GM21367 (cell line): ENCODE data around the gene ZNF692.
"Not testable (repeated sequence)": the region's sequence is repeated elsewhere in the genome, so short reads cannot be mapped to it uniquely, and the experiment has no call there.

Source experiments
- ATAC-seq: cut with Tn5 transposase; IDR thresholded peaks from one replicate; pipeline ENCODE4 v1.9.1; 2021; ENCODE audit not compliant: unreplicated experiment

Gene ZNF692

GRCh38 chr1:248858891-248859889 lies at the start of gene ZNF692:
ZNF692 (minus strand) TSS chr1:248859085; CDS start chr1:248858309, 776 bp downstream.
- ATAC-seq, result peak; percentile 80

DNA sequence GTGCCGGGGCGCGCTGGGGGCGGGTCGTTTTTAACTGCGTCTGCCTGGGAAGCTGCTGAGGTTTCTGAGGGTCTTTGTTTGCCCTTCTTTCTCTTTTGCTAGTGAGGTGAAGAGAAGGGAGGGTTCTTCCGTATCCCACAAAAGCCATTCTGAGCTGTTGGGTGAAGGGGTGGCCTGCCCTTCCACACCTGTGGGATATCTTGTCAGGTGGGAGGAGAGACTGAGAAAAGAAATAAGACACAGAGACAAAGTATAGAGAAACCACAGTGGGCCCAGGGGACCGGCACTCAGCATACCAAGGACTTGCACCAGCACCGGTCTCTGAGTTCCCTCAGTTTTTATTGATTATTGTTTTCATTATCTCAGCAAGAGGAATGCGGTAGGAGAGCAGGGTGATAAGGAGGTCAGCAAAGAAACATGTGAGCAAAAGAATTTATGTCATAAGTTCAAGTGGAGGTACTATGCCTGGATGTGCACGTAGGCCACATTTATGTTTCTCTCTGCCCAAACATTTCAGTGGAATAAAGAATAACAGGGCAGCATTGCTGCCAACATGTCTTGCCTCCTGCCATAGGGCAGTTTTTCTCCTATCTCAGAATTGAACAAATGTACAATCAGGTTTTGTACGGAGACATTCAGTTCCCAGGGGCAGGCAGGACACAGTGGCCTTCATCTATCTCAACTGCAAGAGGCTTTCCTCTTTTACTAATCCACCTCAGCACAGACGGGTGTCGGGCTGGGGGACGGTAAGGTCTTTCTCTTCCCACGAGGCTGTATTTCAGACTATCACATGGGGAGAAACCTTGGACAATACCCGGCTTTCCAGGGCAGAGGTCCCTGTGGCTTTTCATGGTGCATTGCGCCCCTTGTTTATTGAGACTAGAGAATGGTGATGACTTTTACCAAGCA lies 48.1 kb upstream of the ZNF692 start:
- peak; percentile 7 for ATAC-seq

GRCh38 chr1:248906009-248906752 lies 47.3 kb upstream of the ZNF692 start, which contains the start of gene PGBD2:
PGBD2 (plus strand) TSS chr1:248906235; CDS start chr1:248913863, 7,628 bp downstream.
- ATAC-seq, result peak; percentile 94

DNA sequence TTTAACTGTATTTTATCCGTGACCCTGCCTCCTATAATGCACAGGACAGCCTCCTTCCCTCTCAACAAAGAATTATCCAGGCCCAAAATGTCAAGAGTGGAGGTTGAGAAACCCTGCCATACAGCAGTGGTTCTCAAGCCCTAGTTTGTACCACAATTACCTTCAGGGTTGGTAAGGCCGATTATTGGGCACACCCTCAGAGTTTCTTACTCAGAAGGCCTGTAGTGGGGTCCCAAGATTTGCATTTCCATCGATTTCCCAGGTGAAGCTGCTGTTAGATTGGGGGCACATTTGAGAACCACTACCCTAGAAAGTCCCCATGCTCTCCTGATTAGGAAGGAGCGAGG lies 46.8 kb upstream of the ZNF692 start:
- no peak for ATAC-seq

DNA sequence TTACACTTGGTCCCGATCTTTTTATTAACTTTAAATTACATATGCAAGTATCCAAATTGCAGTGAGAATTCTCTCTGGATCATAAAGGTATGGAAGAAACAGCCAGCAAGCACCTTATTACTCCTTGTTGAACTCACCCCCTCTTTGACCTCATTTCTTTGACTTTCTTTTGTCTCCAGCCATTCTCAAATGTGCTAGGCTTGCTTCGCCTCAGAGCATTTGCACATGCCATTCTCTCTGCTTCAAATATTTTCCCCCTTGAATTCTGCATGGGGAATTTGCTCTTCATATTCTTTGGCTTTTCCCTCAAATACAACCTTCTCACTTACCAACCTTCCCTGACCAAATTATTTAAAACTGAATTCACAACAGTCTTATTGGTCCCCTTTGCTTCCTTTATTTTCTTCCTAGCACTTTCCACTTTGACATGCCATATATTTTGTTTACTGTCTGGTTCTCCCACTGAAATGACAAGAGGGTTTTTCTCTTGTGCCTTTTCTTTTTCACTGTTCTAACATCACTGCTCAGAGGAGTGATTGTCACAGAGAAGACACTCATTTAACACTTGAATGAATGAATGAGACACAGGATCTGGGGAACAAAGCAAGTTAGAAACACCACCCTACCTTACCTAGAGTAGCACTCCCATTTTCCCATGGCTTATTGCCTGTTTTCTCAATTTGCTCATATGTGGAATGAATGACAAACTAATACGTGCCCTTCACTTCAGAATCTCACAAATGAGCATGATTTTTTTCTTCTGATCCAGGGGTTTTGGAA lies 45.7 kb upstream of the ZNF692 start:
- no peak for ATAC-seq

- no peak for ATAC-seq
Observed at GRCh38 chr1:248901578-248901977, 42.7 kb upstream of the ZNF692 start.

DNA sequence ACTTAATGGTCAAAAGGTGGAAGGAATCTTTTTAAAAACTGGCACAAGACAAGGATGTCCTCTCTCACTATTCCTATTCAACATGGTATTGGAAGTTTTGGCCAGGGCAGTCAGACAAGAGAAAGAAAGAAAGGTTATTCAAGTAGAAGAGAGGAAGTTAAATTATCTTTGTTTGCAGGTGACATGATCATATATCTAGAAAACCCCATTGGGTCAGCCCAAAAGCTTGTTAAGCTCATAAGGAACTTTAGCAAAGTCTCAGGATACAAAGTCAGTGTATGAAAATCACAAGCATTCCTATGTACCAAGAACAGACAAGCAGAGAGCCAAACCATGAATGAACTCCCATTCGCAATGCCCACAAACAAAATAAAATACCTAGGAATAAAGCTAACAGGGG lies 41.8 kb upstream of the ZNF692 start:
- no peak for ATAC-seq

DNA sequence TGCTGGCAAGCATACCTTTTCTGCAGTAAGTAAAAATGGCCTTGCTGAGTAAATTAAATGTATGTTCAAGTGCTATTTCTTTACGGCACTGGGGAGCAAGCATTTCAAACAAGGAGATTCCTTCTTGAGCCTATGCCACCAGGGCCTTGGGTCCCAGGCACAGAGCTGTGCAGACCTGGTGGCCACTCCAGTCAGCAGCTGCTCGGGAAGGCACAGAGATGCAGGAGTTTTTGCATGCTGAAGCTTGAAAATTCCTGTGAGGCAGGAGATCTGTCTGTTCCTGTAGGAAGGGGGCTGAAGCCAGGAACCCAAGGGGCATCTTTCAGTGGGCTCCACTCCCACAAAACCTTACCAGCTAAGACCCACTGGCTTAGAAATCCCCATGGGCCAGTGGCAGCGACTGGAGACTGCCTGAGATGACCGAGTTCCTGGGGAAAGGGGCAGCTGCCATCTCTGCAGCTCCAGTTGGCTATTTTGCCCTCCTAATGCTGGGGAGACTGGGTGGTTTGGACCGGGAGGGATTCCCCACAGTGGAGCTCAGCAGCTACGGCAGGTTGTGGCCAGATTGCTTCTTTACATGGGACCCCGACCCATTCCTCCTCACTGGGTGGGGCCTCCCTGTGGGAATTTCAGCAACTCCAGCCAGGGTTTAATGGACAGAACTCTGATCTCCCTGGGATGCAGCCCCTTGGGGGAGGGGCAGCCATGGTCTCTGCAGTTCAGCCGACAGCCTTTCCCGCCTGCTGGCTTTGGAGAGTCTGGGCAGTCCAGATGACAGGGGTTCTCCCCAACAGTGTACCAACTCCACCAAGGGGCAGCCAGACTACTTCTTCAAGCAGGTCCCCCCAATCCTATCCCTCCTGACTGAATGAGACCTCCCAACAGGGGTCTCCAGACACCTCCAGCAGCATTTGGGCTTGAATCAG lies 38.8 kb upstream of the ZNF692 start:
- ATAC-seq, result no peak

GRCh38 chr1:248894837-248895236 lies 36.0 kb upstream of the ZNF692 start:
- no peak for ATAC-seq

DNA sequence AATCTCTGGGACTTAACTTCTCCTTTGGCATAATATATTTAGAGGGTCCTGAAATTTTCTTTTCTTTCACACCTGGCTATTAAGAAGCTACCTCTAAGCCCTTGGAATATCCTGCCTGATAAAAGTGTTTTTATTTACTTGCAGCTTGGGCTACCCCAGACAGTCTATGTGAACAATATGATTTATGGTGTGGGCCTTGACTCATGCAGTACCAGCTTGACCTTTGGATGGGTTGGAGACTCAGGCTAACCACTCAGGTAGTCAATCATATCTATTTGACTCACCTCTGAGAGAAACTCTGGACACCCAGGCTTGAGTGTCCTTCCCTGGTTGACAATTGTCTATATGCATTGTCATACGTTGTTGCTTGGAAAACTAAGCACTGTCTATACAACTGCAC lies 33.7 kb upstream of the ZNF692 start:
- ATAC-seq, result no peak

DNA sequence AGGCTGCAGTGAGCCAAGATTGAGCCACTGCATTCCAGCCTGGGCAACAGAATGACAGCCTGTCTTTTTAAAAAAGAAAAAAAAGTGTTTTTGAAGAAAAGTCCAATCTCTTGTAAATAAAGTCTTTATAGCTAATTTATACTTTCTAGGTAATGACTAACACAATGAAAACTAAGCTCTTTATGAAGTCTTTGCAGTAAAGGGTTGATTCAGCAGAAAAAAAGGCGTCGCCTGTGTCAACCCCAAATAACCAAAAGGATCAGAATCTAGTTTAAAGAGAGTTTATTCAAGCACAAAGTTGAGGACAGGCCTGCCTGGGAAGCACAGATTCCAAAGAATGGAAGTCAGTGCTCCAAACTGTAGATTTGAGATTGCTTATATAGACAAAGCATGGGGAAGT lies 32.9 kb upstream of the ZNF692 start:
- no peak for ATAC-seq

GRCh38 chr1:248890549-248891498 lies 31.9 kb upstream of the ZNF692 start:
- no peak for ATAC-seq

DNA sequence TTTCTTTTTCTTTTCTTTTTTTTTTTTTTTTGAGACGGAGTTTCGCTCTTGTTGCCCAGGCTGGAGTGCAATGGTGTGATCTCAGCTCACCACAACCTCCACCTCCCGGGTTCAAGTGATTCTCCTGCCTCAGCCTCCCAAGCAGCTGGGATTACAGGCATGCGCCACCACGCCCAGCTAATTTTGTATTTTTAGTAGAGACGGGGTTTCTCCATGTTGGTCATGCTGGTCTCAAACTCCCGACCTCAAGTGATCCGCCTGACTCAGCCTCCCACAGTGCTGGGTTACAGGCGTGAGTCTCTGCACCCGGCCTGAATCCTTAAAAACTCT lies 31.0 kb upstream of the ZNF692 start:
- not testable (repeated sequence) for ATAC-seq

- no peak for ATAC-seq
Observed at GRCh38 chr1:248886237-248886895, 27.5 kb upstream of the ZNF692 start.

DNA sequence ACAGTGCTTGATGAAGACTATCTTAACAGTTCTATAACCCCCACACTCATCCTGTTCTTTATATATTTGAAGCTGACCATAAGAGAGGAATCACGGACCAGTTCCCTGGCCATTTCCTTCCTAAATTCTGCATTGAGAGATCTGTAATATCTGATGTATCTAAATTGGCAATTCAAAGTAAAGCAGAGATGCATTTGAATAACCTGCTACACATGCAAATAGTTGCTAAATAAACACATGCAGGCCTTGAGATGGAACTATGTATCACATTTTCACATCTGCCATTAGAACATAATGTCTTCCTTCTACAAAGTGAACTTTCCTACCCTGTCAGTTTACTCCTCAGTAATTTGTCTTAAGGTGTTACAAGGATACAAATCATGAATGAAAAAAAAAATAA lies 26.8 kb upstream of the ZNF692 start:
- ATAC-seq, result no peak

- ATAC-seq, result no peak
Observed at GRCh38 chr1:248884632-248885295, 25.9 kb upstream of the ZNF692 start.

GRCh38 chr1:248882427-248882826 lies 23.5 kb upstream of the ZNF692 start:
- not testable (repeated sequence) for ATAC-seq
